ENCODE results near the gene CSAD. TPM values are rescaled to one million over a fixed set of nuclear protein-coding genes. Genes with fewer than 3 reads are reported as not detected.

CSAD gene
- total and polyA plus RNA-seq, 2 experiments from 2014 or later = 3.2 to 7.1 TPM

DNA sequence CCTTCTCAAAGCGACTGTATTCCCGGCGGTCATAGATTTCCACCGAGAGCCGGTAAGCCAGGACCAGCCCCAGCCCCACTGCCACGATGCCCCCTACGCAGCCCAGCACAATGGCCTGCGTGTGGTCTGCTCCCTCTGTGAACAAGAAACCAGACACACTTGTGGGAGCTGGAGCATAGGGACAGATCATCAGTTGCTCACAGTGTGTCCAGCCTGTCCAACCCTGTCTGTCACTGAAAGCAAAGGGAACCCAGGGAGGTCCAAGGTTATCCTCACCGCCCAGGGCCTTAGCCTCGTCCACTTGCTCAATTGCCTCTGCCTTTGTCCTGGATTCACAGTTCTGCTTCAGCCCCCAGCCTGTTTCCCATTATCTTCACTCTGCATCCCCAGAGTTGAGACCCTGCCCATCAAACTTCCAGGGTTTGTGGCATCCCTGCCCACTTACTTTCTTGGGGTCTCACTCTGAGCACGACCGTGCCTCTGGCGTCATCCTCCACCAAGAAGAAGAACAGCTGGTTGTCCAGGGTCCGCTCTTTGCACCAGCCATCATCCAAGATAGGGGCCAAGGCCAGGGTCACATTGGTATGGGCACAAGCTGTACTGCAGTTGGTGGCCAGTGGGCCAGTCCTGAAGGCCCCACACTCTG, 11.3 kb upstream of the CSAD start:
- peaks cover 14% of the 10 kb centered on the region for H4K20me1 ChIP-seq (replicated peaks; ENCODE audit: insufficient read depth)
- peaks cover 22% of the 10 kb centered on the region for H3K36me3 Mint-ChIP-seq (ENCODE audit: low read depth)
- no peaks in the 10 kb centered on the region for H3K9me2 ChIP-seq (ENCODE audit: insufficient read depth)
- H3K27me3 Mint-ChIP-seq (ENCODE audit: insufficient read depth, low read depth, poor library complexity) = peaks cover 30% of the 10 kb centered on the region
- no peak overlapping the region for H3K27ac Mint-ChIP-seq
- DNase-seq (ENCODE audit: low spot score) (no peak), ATAC-seq (no peak)
- H3K36me3 ChIP-seq (ENCODE audit: insufficient read depth) = peaks cover 2% of the 10 kb centered on the region
- no peaks in the 10 kb centered on the region for H3K79me2 ChIP-seq (replicated peaks; ENCODE audit: insufficient read depth)
- no peak overlapping the region for H3K4me3 ChIP-seq
- no peak overlapping the region for H3K27ac ChIP-seq (ENCODE audit: low read depth)
- peaks cover 12% of the 10 kb centered on the region; the same call in 1 of the 2 replicates for H3K4me1 ChIP-seq (ENCODE audit: insufficient read depth)
- TF ChIP-seq, protein P1, sequence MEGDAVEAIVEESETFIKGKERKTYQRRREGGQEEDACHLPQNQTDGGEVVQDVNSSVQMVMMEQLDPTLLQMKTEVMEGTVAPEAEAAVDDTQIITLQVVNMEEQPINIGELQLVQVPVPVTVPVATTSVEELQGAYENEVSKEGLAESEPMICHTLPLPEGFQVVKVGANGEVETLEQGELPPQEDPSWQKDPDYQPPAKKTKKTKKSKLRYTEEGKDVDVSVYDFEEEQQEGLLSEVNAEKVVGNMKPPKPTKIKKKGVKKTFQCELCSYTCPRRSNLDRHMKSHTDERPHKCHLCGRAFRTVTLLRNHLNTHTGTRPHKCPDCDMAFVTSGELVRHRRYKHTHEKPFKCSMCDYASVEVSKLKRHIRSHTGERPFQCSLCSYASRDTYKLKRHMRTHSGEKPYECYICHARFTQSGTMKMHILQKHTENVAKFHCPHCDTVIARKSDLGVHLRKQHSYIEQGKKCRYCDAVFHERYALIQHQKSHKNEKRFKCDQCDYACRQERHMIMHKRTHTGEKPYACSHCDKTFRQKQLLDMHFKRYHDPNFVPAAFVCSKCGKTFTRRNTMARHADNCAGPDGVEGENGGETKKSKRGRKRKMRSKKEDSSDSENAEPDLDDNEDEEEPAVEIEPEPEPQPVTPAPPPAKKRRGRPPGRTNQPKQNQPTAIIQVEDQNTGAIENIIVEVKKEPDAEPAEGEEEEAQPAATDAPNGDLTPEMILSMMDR (conservative IDR thresholded peaks at IDR 0.05; ENCODE audit: low read depth in 2 of 2) = no peak
- TF ChIP-seq POLR2AphosphoS5 (IDR thresholded peaks at IDR 0.05; ENCODE audit: low read depth) (no peak), JUNB (IDR thresholded peaks at IDR 0.05; ENCODE audit: unreplicated experiment) (no peak), ZNF114 (CRISPR knock-in tag; IDR thresholded peaks at IDR 0.05) (no peak), NANOG (IDR thresholded peaks at IDR 0.05; ENCODE audit: borderline replicate concordance) (no peak), EZH2phosphoT487 (IDR thresholded peaks at IDR 0.05; ENCODE audit: unreplicated experiment) (no peak), REST (IDR thresholded peaks at IDR 0.05; ENCODE audit: unreplicated experiment) (no peak), ZNF331 (CRISPR knock-in tag; IDR thresholded peaks at IDR 0.05; ENCODE audit: low read depth) (no peak), EZH2 (IDR thresholded peaks at IDR 0.05; ENCODE audit: low read depth, unreplicated experiment) (no peak), STAT1 (IDR thresholded peaks at IDR 0.05; ENCODE audit: unreplicated experiment) (no peak), CREB1 (CRISPR knock-in tag; IDR thresholded peaks at IDR 0.05; ENCODE audit: low read depth) (no peak)
- TF ChIP-seq, protein P2, sequence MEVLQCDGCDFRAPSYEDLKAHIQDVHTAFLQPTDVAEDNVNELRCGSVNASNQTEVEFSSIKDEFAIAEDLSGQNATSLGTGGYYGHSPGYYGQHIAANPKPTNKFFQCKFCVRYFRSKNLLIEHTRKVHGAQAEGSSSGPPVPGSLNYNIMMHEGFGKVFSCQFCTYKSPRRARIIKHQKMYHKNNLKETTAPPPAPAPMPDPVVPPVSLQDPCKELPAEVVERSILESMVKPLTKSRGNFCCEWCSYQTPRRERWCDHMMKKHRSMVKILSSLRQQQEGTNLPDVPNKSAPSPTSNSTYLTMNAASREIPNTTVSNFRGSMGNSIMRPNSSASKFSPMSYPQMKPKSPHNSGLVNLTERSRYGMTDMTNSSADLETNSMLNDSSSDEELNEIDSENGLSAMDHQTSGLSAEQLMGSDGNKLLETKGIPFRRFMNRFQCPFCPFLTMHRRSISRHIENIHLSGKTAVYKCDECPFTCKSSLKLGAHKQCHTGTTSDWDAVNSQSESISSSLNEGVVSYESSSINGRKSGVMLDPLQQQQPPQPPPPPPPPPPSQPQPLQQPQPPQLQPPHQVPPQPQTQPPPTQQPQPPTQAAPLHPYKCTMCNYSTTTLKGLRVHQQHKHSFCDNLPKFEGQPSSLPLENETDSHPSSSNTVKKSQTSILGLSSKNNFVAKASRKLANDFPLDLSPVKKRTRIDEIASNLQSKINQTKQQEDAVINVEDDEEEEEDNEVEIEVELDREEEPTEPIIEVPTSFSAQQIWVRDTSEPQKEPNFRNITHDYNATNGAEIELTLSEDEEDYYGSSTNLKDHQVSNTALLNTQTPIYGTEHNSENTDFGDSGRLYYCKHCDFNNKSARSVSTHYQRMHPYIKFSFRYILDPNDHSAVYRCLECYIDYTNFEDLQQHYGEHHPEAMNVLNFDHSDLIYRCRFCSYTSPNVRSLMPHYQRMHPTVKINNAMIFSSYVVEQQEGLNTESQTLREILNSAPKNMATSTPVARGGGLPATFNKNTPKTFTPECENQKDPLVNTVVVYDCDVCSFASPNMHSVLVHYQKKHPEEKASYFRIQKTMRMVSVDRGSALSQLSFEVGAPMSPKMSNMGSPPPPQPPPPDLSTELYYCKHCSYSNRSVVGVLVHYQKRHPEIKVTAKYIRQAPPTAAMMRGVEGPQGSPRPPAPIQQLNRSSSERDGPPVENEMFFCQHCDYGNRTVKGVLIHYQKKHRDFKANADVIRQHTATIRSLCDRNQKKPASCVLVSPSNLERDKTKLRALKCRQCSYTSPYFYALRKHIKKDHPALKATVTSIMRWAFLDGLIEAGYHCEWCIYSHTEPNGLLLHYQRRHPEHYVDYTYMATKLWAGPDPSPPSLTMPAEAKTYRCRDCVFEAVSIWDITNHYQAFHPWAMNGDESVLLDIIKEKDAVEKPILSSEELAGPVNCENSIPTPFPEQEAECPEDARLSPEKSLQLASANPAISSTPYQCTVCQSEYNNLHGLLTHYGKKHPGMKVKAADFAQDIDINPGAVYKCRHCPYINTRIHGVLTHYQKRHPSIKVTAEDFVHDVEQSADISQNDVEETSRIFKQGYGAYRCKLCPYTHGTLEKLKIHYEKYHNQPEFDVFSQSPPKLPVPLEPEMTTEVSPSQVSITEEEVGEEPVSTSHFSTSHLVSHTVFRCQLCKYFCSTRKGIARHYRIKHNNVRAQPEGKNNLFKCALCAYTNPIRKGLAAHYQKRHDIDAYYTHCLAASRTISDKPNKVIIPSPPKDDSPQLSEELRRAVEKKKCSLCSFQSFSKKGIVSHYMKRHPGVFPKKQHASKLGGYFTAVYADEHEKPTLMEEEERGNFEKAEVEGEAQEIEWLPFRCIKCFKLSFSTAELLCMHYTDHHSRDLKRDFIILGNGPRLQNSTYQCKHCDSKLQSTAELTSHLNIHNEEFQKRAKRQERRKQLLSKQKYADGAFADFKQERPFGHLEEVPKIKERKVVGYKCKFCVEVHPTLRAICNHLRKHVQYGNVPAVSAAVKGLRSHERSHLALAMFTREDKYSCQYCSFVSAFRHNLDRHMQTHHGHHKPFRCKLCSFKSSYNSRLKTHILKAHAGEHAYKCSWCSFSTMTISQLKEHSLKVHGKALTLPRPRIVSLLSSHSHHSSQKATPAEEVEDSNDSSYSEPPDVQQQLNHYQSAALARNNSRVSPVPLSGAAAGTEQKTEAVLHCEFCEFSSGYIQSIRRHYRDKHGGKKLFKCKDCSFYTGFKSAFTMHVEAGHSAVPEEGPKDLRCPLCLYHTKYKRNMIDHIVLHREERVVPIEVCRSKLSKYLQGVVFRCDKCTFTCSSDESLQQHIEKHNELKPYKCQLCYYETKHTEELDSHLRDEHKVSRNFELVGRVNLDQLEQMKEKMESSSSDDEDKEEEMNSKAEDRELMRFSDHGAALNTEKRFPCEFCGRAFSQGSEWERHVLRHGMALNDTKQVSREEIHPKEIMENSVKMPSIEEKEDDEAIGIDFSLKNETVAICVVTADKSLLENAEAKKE (CRISPR knock-in tag; IDR thresholded peaks at IDR 0.05) = no peak
- TF ChIP-seq, protein P3, sequence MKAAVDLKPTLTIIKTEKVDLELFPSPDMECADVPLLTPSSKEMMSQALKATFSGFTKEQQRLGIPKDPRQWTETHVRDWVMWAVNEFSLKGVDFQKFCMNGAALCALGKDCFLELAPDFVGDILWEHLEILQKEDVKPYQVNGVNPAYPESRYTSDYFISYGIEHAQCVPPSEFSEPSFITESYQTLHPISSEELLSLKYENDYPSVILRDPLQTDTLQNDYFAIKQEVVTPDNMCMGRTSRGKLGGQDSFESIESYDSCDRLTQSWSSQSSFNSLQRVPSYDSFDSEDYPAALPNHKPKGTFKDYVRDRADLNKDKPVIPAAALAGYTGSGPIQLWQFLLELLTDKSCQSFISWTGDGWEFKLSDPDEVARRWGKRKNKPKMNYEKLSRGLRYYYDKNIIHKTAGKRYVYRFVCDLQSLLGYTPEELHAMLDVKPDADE (IDR thresholded peaks at IDR 0.05) = no peak
- H3K27me3 ChIP-seq (ENCODE audit: insufficient read depth) = peaks cover 47% of the 10 kb centered on the region
- no peaks in the 10 kb centered on the region for H3F3A ChIP-seq (replicated peaks; ENCODE audit: low read depth)
- H2AFZ ChIP-seq = no peak overlapping the region
- peaks cover 31% of the 10 kb centered on the region for H3K4me1 Mint-ChIP-seq
- no peak overlapping the region for H3K4me3 Mint-ChIP-seq
- no peaks in the 10 kb centered on the region; the same call in 1 of the 3 replicates for H3K9me3 Mint-ChIP-seq
- H3K4me2 ChIP-seq = no peak overlapping the region
